DMS79 treated with DMSO at 0.1 percent for 48 hours (cell line): ENCODE data around the gene ADAMTS3.
"Not testable (repeated sequence)": the region's sequence is repeated elsewhere in the genome, so short reads cannot be mapped to it uniquely, and the experiment has no call there.

Source experiments
- DNase-seq: peaks from one replicate; lab custom pipeline; 2025; lab: John Stamatoyannopoulos, UW

ADAMTS3 gene

DNA sequence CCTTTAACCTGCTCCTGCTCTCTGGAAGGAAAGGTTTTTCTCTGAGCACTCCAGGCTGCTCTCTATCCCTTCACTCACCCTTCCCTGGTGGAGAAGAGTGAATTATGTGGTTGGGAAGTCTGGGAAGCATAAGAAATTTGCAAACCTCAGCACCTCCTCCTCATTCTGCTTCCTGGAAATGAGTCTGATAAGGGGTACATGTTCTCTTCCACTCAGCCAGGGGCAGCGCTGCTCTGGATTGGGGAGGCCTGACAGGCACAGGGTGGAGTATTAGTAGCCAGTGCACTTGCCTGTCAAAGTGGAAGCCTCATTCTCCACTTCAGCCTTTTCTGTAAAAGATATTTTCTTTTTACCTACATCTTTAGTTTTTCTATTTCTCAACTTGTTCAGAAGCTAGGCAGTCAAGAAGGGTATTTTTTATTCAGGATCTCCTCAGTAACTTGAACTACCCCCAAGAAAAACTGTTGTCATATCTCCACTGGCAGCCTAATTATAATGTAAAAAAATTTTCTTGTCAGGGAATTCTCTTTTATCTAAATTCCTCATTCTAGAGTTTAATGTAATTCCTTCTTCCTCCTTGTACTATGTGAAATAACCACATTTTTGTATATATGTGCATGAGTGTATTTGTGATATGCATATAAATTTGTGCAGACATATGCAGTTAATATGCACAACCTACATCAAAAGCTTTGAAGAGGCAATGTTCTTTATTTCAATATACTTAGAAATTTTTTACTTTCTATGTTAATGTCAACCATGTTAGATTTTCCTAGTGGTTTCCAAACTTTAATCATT is 15.3 kb downstream of the ADAMTS3 start:
- DNase-seq = no peak

DNA sequence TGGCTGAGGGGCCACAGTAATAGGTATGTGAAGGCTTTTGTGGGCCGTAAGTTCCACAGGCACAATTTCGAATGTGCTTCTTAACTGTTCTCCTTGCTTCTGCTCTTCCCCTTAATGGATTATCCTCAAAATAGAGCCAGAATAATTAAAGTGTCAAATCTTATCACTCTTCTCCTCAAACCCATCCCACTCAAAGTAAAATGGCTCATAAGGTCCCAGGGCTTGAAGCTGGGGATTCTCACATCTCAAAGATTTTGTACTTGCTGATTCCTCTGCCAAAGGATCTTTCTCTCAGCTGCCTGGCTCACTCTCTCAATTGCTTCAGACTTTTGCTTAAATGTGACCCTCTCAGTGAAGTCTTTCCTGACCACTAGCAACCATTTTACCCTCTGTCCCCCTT is 16.6 kb downstream of the ADAMTS3 start:
- DNase-seq = no peak

DNA sequence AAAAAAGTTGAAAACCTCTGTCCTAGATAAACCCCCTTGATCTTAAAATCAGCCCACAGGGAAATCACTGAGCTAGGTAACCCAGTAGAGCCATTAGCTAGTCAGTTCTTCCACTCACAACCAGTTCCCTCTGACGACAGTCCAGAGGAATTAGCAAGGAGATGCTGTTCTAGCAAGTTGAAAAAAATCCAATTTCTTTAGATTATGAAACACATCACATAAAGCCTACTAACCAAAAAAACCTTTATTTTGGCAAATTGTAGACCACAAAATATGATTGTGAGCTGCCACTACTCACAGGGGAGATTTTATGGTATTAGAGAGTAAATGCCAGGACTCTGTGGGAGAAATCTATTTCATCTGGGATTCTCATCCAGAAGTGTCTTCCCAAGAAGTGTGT is 22.6 kb downstream of the ADAMTS3 start:
- no peak for DNase-seq

- DNase-seq = not testable (repeated sequence)
Observed at GRCh38 chr4:72540694-72541093, 28.3 kb downstream of the ADAMTS3 start.

DNA sequence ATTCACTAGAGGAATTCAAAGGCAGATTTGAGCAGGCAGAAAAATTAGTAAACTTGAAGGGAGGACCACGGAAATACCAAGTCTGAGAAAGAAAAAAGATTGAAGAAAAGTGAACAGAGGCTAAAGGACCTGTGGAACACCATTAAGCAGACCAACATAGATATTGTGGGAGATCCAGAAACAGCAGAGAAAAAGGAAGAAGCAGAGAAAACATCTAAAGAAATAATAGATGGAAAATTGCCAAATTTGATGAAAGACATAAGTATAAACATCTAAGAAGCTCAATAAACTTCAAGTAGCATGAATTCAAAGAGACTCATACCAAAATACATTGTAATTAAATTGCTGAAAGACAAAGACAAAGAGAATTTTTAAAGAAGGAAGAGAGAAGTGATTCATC is 31.0 kb downstream of the ADAMTS3 start:
- no peak for DNase-seq

GRCh38 chr4:72536443-72536842 is 32.6 kb downstream of the ADAMTS3 start:
- no peak for DNase-seq

- DNase-seq = no peak
Observed at GRCh38 chr4:72531768-72532290, 37.2 kb downstream of the ADAMTS3 start.

DNA sequence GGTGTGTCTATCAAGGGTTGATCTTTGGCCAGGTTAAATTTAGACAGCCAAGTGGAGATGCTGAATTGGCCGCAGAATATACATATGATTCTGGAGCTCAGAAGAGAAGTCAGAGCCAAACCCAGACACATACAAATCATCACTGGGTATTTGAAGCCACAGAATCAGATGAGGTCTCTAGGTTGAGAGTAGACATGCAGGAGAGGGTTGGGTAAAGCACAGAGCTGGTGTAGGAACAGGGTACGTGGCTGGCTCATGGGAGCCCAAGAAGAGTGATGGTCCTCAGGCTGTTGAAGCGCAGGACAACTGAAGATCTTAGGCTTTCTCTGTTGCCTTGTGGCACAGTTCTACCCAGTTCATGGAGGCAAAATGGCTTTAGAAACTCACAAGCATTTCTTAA is 37.7 kb downstream of the ADAMTS3 start:
- DNase-seq = no peak

DNA sequence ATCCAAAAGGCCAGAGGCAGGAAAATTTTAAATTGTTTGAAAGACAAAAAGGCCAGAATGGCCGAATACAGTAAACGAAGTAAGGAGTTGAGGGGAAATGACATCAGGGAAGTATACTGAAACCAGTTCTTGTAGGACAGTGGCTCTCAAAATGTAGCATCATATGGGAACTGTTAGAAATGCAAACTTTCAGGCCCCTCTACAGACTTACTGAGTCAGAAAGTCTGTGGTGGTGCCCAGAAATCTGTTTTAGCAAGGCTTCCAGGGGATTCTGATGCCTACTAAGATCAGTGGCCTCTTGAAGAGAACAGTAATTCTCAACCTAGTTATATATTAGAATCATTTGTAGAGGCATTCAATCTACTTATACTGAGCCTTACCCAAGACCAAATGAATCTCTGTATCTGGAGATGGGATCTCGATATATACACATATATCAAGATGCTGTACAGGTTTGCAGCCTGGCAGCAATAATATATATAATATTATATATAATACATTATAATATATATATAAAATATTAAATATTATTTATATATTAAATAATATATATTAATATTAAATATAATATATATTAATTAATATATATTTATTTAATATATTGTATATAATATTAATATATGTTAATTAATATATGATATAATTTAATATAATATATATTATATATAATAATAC is 39.7 kb downstream of the ADAMTS3 start:
- DNase-seq = no peak

DNA sequence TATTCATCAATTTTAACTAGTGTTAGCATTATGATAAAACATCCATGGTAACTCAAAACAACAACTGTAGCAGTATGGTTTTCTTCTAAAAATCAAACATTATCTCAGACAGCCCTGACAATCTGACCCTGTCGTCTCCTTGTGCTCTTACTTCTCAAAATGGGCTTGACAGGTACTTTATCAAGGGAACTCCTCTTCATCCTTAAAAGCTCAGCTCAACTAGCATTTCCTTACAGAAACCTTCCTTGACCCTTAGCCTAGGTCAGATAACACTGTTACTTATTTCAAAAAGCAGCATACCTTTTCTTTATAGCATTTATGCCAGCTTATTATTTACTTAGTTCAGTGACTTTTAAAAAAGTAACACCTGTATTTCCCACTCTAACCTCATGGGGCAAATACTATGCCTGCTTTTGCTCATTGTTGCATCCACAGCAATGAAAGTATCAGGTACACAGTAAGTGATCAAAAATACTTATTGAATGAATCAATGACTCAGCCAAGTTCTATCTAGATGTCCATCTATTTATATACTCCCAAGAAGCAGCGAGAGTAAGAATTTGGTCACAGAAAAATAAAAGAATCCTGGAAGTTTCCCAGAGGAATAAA is 41.9 kb downstream of the ADAMTS3 start:
- DNase-seq = no peak

DNA sequence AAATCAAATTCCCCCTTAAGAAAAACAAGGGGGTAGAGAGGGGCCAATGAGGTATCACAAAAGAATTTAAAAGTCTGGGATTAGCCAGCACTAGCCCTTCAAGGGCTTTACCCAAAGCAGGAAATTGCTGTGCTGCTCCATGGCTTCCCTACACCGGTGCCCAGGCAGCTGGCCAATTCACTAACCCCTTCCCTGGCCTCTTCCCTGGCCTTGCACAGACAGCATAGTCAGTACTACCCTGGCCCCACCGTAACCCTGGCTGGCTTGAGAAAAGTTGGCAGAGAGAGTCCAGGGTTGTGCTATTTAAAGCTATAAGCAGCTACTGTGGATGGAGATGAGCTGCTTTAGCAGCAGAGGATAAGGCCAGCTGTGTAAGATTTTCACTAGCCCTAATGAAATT is 43.1 kb downstream of the ADAMTS3 start:
- DNase-seq = no peak

GRCh38 chr4:72522440-72522839 is 46.6 kb downstream of the ADAMTS3 start:
- no peak for DNase-seq

DNA sequence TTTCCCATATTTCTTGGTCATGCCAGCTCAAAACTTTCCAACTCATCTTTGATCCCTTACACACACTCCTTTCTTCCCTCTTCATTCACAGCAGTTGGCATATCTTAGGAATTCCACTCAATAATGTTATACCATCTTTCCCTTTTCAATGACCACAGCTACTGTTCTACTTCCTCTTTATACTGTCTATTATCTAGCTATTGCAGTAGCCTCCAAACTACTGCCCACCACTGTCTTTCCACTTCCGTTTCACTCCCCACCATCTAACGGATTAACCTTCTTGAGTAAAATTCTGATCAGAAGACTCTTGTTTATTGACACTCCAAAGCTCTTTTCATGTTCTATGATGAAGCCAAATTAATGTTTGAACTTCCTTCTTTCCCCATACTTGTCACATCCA is 55.8 kb downstream of the ADAMTS3 start:
- DNase-seq = no peak

DNA sequence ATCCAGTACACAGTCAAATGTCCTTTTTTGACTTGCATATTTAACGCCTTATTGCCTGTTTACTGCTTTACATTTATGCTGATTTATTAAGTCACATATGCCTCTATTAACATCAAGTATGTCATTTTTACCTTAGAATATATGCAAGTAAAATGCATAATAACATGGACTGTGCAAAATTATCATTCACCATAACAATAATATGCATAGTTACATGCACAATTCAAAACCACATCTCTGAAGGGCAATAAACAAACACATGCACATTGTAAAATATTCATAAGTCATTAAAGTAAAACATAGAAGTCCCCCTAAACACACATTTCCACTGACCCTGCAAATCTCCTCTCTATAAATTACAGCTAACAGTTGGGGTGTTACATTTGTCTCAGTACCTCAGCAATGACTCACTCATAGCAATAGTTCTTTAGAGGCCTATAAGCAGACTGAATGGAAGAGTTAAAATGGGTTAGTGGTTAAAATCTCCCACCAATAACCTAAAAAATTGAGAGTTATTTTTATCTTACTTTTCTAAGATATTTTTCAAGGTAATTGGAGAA is 61.1 kb downstream of the ADAMTS3 start:
- DNase-seq = no peak

DNA sequence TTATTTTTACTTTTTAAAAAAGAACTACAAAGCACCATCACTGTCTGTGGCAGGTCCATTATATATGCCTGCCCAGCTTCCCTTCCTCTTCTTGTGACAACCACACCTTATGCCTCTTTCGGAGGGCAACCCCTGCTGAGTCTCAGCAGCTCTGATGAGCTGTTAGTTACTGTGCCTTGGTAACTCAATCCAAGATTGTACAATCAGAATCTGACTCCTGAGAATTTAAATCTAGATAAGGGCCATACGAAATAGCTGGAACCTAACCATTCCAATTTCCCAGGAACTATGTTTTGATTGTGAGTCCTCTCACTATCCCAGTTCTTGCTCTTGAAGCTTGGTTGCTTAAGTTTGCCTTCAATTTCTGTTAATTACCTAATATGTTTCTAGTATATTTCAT is 61.9 kb downstream of the ADAMTS3 start:
- no peak for DNase-seq

- DNase-seq = no peak
Observed at GRCh38 chr4:72505314-72505744, 63.7 kb downstream of the ADAMTS3 start.

DNA sequence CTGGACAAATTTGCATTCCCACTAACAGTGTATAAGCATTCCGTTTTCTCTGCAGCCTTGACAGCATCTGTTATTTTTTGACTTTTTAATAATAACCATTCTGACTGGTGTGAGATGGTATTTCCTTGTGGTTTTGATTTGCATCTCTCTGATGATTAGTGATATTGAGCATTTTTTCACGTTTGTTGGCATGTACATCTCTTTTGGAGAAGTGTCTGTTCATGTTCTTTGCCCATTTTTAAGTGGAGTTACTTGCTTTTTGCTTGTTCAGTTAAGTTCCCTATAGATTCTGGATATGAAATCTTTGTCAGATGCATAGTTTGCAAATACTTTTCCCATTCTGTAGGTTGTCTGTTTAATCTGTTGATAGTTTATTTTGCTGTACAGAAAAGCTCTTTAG is 68.8 kb downstream of the ADAMTS3 start:
- no peak for DNase-seq

DNA sequence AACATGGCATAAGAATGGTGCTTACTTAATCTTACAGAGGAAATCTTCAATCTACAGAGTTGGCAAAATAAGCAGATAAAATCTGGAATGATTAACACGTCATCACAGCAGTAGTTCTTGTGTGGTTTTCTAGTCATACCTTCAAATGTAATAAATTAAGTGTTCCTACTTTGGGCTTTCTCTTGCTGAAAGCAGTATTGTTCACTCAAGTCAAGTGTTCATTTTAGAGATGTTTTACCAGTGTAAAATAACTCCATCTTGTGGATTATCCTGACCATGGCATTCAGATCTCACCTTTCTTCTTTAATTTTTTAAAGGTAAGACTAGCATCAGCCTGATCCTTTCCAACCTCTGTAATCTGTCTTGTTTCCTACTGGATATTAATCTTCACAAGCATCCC is 72.9 kb downstream of the ADAMTS3 start:
- DNase-seq = no peak

- DNase-seq = no peak
Observed at GRCh38 chr4:72494156-72494555, 74.9 kb downstream of the ADAMTS3 start.

DNA sequence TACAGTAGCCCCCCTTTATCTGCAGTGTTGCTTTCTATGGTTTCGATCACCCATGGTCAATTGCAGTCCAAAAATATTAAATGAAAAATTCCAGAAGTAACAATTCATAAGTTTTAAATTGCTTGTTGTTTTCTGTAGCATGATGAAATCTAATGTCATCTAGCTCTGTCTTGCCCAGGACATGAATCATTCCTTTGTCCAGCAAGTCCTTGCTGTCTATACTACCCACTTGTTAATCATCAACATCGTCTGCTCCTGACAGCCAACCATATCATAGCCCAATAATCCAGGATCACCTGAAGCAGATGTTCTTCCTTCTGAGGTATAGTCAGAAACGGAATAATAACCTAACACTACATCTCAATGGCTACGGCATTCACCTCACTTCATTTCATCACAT is 79.8 kb downstream of the ADAMTS3 start:
- DNase-seq = no peak

DNA sequence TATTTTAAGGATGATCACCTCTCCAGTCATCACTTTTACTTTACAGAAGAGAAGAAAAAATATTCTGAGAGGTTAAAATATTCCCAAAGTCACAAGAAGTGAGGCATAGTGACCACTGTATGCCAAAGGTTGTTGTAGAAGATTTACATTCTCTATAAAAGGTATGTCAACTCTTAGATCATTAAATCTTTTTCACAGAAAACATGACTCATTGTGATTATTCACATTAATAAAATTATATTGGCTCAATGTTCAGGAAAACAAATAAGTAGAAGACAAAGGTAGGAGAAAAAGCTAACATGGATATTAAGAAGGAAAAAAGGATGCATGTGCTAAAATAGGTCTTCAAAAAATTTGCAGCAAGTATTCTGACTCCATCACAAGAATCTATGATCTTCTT is 82.0 kb downstream of the ADAMTS3 start:
- DNase-seq = no peak

DNA sequence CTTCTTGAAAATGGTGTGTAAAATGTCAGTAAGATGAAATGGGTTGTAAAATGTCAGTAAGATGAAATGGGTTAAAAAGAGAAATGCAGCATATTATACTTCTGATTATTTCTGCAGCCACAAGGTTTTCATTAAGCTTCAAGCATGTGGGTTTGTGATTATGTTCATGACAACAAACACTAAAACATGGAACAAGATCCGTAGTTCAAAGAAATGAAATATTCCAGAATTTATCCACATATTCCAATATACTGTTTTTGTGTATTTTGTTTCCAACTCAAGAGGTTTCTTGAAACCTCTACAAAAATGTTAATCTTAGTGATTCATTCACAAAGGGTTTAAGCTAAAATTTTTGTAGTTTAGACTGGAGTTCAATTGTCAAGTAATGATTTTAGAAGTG is 84.0 kb downstream of the ADAMTS3 start:
- DNase-seq = no peak

DNA sequence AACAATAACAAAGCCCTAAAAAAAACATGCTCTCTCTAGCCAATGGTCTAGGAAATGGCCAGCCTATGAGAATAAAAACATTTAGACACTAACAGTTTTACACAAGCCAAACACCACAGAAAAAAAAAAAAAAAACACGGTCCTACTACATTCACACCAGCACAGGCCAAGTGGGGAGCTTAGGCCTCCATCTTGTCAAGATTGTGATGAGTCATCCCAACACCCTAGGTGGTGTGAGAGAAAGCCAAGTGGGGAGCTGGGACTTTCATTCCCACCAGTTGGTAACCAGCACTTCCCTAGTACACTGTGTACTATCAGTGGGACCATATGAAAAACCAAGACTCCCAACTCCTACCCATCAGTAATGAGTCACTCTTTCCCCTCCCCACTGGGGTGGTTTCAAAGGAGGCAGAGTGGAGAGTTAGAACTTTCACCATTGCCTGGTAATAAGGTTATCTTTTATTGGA is 95.6 kb downstream of the ADAMTS3 start:
- DNase-seq = no peak
